ENCODE data around the gene ROBO4.
A peak's percentile ranks its signal among the peaks of the same experiment; 100 is the strongest.

ROBO4 gene

GRCh38 chr11:124889191-124890091 is 8.2 kb downstream of the ROBO4 start:
- no peak for DNase-seq (ENCODE audit: low spot score)

- DNase-seq (ENCODE audit: low spot score) = no peak
Measured at GRCh38 chr11:124887667-124888013, 10.0 kb downstream of the ROBO4 start.

- DNase-seq (ENCODE audit: low spot score) = no peak
Measured at GRCh38 chr11:124886978-124887666, 10.5 kb downstream of the ROBO4 start.

GRCh38 chr11:124886476-124886875 is 11.2 kb downstream of the ROBO4 start:
- DNase-seq (ENCODE audit: low spot score) = no peak

- DNase-seq (ENCODE audit: low spot score) = no peak
Measured at GRCh38 chr11:124884869-124885479, 12.7 kb downstream of the ROBO4 start.

GRCh38 chr11:124884340-124884739 is 13.3 kb downstream of the ROBO4 start:
- DNase-seq (ENCODE audit: low spot score) = no peak

GRCh38 chr11:124882339-124883071 is 15.2 kb downstream of the ROBO4 start:
- DNase-seq (ENCODE audit: low spot score) = no peak

GRCh38 chr11:124880958-124881357 is 16.7 kb downstream of the ROBO4 start:
- DNase-seq (ENCODE audit: low spot score) = no peak

GRCh38 chr11:124880290-124880611 is 17.4 kb downstream of the ROBO4 start:
- DNase-seq (ENCODE audit: low spot score) = no peak

GRCh38 chr11:124879493-124880289 is 18.0 kb downstream of the ROBO4 start:
- no peak for DNase-seq (ENCODE audit: low spot score)

- DNase-seq (ENCODE audit: low spot score) = no peak
Measured at GRCh38 chr11:124878759-124879492, 18.7 kb downstream of the ROBO4 start.

- no peak for DNase-seq (ENCODE audit: low spot score)
Measured at GRCh38 chr11:124877910-124878758, 19.5 kb downstream of the ROBO4 start.

- DNase-seq (ENCODE audit: low spot score) = no peak
Measured at GRCh38 chr11:124877631-124877909, 20.1 kb downstream of the ROBO4 start.

GRCh38 chr11:124876818-124877630 is 20.6 kb downstream of the ROBO4 start:
- no peak for DNase-seq (ENCODE audit: low spot score)

- DNase-seq (ENCODE audit: low spot score) = peak; percentile 69
Measured at GRCh38 chr11:124875943-124876817, 21.5 kb downstream of the ROBO4 start.

GRCh38 chr11:124875401-124875800 is 22.3 kb downstream of the ROBO4 start:
- no peak for DNase-seq (ENCODE audit: low spot score)

GRCh38 chr11:124874571-124875255 is 23.0 kb downstream of the ROBO4 start:
- DNase-seq (ENCODE audit: low spot score) = no peak

GRCh38 chr11:124873951-124874350 is 23.7 kb downstream of the ROBO4 start:
- no peak for DNase-seq (ENCODE audit: low spot score)

Data from SW480 (cell line).